H1 (cell line): ENCODE data around the gene TMEM161B. TPM values are rescaled to one million over a fixed set of nuclear protein-coding genes. Genes with fewer than 3 reads are reported as not detected.
A peak's percentile ranks its signal among the peaks of the same experiment; 100 is the strongest.

Experiments used
- RAD21 ChIP-seq, 2 experiments: IDR thresholded peaks in 1 of 2; conservative IDR thresholded peaks in 1 of 2; 2 replicates each; pipeline ENCODE4 v1.6.1; 2011; ENCODE audit warnings: low read depth in 2 of 2, low read length in 2 of 2, improper control_type of control experiment in 1 of 2, inconsistent platforms in 1 of 2, mild to moderate bottlenecking in 1 of 2, moderate library complexity in 1 of 2
- SIN3A ChIP-seq, 2 experiments: IDR thresholded peaks in 1 of 2; conservative IDR thresholded peaks in 1 of 2; 2 replicates each; pipeline ENCODE4 v1.6.1; 2011 to 2012; ENCODE audit warnings: low read length in 2 of 2, improper control_type of control experiment in 1 of 2, low read depth in 1 of 2, mild to moderate bottlenecking in 1 of 2
- polyA plus RNA-seq, 7 experiments: library from polyadenylated mRNA; depleted of rRNA in 3 of 7; stranded (reverse) in 5 of 7; unstranded in 2 of 7; fragments of >200 nt in 5 of 7; fragments of 200-250 nt in 2 of 7; gene quantifications; 1 replicate in 5 of 7; 2 replicates in 1 of 7; 4 replicates in 1 of 7; pipeline versions ENCODE4 v1.2.1 to v1.2.3, GENCODE V29; 2011 to 2013; ENCODE audit warnings: missing spikeins in 2 of 7, mixed read lengths in 2 of 7
- total RNA-seq: library from RNA; stranded (reverse); fragmentation: NEBNext Ultra II Directional; extraction: Animal tissue kit (Norgen Biotek cat#: 25700); gene quantifications from 2 replicates; pipeline ENCODE4 v1.2.1, GENCODE V29; 2021

Gene TMEM161B
- total and polyA plus RNA-seq, 2 of the 8 experiments (the other 6 are each of a cell fraction or from before 2014, with no cell fraction given): 7.4 to 13.8 TPM

- TF ChIP-seq SIN3A (conservative IDR thresholded peaks at IDR 0.05 in 1 of 2, IDR thresholded peaks at IDR 0.05 in 1 of 2; ENCODE audit: low read depth in 1 of 2, low read length in 2 of 2): no peak
- peak; percentile 68 to 73 for TF ChIP-seq RAD21 (IDR thresholded peaks at IDR 0.05 in 1 of 2, conservative IDR thresholded peaks at IDR 0.05 in 1 of 2; ENCODE audit: low read depth in 2 of 2, low read length in 2 of 2)
These were observed 78.4 kb downstream of the TMEM161B start (continued) for GRCh38 chr5:88190106-88190834.
